ENCODE results near the gene TRNT1.

Gene TRNT1

DNA sequence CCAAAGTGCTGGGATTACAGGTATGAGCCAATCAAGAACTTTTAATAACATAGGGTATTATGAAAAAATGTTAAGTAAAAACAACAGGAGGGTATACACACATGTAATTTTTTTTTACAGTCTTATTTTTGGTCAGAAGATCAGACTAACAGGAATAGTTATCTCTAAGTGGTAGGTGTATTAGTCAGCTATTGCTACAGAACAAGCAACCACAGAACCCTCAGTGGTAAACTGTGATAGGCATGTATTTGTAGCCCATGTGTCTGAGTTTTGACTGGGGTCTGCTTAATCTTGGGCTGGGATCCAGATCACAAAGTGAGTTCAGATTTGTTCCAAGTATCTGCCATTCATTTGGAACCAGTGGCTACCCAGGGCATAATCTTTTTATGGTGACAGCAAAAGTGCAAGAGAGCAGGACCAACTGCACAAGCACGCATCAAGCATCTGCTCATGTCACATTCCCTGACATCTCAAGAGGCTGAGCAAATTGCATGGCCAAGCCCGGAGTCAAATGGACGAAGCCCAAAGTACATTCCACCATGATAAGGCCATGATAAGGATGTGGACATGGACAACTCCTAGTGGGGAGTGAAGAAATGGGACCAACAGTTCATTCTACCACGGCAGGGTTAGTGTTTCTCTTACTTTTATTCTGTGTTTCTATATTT lies 13.6 kb upstream of the TRNT1 start:
- TF ChIP-seq, protein P1, sequence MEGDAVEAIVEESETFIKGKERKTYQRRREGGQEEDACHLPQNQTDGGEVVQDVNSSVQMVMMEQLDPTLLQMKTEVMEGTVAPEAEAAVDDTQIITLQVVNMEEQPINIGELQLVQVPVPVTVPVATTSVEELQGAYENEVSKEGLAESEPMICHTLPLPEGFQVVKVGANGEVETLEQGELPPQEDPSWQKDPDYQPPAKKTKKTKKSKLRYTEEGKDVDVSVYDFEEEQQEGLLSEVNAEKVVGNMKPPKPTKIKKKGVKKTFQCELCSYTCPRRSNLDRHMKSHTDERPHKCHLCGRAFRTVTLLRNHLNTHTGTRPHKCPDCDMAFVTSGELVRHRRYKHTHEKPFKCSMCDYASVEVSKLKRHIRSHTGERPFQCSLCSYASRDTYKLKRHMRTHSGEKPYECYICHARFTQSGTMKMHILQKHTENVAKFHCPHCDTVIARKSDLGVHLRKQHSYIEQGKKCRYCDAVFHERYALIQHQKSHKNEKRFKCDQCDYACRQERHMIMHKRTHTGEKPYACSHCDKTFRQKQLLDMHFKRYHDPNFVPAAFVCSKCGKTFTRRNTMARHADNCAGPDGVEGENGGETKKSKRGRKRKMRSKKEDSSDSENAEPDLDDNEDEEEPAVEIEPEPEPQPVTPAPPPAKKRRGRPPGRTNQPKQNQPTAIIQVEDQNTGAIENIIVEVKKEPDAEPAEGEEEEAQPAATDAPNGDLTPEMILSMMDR (IDR thresholded peaks at IDR 0.05; ENCODE audit: low read depth, low read length): no peak
- DNase-seq (ENCODE audit: extremely low read depth, low read depth): no peak

DNA sequence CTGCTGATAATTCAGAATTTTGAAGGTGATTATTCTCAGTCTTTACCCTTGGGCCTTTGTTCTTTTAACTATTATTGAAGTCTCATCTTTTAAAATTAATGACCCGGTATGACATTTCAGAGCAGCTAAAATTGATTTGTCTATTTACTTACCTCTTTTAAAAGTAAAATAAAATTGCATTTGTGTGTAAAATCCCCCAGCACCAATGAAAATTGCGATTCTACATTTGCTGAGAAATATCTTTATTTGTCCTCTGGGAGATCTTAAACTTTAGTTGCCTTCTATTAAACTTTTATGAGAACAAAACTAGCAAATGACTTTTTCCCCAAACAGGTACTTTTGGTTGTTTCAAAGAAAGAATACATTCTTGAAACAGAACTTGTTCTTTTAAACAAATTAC lies 9.1 kb upstream of the TRNT1 start:
- TF ChIP-seq, protein P1 (IDR thresholded peaks at IDR 0.05; ENCODE audit: low read depth, low read length): no peak

DNA sequence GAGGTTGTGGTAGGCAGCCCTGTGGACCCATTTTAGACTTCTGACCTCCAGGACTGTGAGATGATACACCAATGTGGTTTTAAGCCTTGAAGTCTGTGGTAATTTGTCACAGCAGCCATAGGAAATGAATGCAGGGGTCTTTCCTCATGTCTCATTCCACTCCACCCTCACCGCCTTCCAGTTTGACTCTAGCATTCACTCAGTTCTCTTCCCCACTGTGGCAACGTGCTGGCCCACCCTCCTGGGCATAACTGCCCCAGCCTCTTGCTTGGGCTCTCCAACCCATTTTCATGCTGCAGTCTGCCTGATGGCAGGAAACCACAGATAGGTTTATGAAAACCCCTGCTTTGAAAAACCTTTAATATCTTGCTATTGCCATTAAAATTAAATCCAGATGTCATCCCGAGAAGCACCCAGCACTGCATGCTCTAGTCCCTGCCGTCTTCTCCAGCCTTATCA lies 7.3 kb upstream of the TRNT1 start:
- no peak for DNase-seq (ENCODE audit: extremely low read depth, low read depth)
- TF ChIP-seq, protein P1 (IDR thresholded peaks at IDR 0.05; ENCODE audit: low read depth, low read length): no peak

More for the DNA sequence above, 9.1 kb upstream of the TRNT1 start:
- no peak for DNase-seq (ENCODE audit: extremely low read depth, low read depth)

DNA sequence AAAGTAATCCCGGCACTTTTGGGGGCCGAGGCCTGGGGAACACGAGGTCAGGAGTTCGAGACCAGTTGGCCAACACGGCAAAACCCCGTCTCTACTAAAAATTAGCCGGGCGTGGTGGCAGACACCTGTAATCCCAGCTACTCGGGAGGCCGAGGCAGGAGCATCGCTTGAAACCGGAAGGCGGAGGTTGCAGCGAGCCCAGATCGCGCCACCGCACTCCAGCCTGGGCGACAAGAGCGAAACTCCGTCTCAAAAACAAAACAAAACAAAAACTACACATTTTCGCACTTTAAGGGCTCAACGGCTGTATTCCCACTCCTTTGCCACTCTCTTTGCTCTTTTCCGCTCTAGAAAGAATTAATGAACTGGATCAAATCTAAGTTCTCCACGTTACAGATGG lies 763 bp upstream of the TRNT1 start:
- TF ChIP-seq, protein P1 (IDR thresholded peaks at IDR 0.05; ENCODE audit: low read depth, low read length): no peak
- no peak for DNase-seq (ENCODE audit: extremely low read depth, low read depth)

- DNase-seq (ENCODE audit: extremely low read depth, low read depth): no peak
Observed at GRCh38 chr3:3127432-3128010, 781 bp downstream of the TRNT1 start.

DNA sequence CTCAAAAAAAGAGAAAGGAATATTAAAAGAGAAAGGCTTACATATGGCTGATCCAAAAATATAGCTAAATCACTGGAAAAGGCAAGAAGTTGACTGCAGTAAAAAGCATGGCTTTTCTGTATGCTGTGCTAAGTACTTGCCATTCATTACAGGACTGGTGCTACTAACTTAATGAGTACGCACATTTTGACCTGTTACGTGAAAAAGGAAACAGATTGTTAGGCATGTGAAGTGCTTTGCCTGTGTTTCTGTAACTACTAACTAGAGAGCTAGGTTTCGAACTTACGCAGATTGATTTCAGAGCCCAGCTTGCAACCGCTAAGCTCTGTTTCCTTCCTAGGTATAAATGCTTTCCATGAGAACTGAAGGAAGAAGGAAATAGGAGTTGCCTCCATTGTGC lies 2.8 kb downstream of the TRNT1 start:
- TF ChIP-seq, protein P1 (IDR thresholded peaks at IDR 0.05; ENCODE audit: low read depth, low read length): no peak
- no peak for DNase-seq (ENCODE audit: extremely low read depth, low read depth)

More at GRCh38 chr3:3127432-3128010, 781 bp downstream of the TRNT1 start:
- TF ChIP-seq, protein P1 (IDR thresholded peaks at IDR 0.05; ENCODE audit: low read depth, low read length): no peak

DNA sequence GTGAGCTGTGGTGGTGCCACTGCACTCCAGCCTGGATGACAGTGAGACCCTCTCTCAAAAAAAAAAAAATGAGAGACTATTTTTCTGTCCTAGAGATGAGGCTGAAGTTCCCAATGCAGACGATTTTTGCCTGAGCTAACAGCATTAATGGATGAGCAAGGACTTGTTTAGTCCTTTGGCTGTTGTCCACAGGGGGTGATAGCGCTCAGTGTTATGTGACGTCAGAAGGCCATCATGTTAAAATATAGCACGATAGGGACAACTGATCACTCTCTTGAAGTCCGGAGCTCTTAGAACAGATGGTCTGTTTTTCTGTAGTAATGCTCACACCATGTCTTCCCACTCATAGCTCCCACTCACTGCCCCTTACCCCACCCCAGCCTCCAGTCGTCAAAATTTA lies 6.8 kb downstream of the TRNT1 start:
- no peak for DNase-seq (ENCODE audit: extremely low read depth, low read depth)
- TF ChIP-seq, protein P1 (IDR thresholded peaks at IDR 0.05; ENCODE audit: low read depth, low read length): no peak
